Transverse colon (tissue), 4 donors: Measurements from ENCODE around the gene HYAL2.

Experiments used
- CTCF ChIP-seq, 5 experiments: fragments of 200-600 bp in 3 of 5; fragments of 450-650 bp in 2 of 5; sonication (generic) in 3 of 5; IDR thresholded peaks; 1 replicate in 2 of 5; 2 replicates in 3 of 5; pipeline ENCODE4 v1.5.1; 2016 to 2017; ENCODE audit warnings: antibody characterized with exemption in 5 of 5, inconsistent platforms in 3 of 5, mild to moderate bottlenecking in 2 of 5, moderate library complexity in 1 of 5
- EP300 ChIP-seq: sonication (generic); formaldehyde crosslinking; IDR thresholded peaks from one replicate; pipeline ENCODE4 v1.6.1; 2017; ENCODE audit warnings: antibody characterized with exemption, low read depth
- POLR2A ChIP-seq: fragments of 450-650 bp; IDR thresholded peaks from one replicate; pipeline ENCODE4 v1.6.1; 2016; ENCODE audit warnings: antibody characterized with exemption, mild to moderate bottlenecking, moderate library complexity
- POLR2AphosphoS5 ChIP-seq, 3 donors: sonication (generic); formaldehyde crosslinking; IDR thresholded peaks; one replicate each; pipeline ENCODE4 v1.6.1; 2016; ENCODE audit warnings: antibody characterized with exemption in 3 of 3

- no peak for TF ChIP-seq CTCF (IDR thresholded peaks at IDR 0.05)
- no peak for TF ChIP-seq POLR2A
- TF ChIP-seq POLR2AphosphoS5 (IDR thresholded peaks at IDR 0.05), result no peak
- TF ChIP-seq EP300, result no peak
Measured at GRCh38 chr3:50369012-50369670, 46.6 kb upstream of the HYAL2 start.
